Astrocyte (in vitro differentiated cells and primary cell): ENCODE data around the gene PAX5. TPM values are rescaled to one million over a fixed set of nuclear protein-coding genes. Genes with fewer than 3 reads are reported as not detected.

Experiments
- DNase-seq: peaks from one replicate; pipeline ENCODE4 v3.0.0-alpha.2; 2010; ENCODE audit warnings: low read depth
- FAIRE-seq: peaks from 2 replicates; lab custom pipeline; 2011; peaks lifted over from hg19 to GRCh38; lab: Jason Lieb, UNC
- H2AFZ ChIP-seq: 2 replicates; pipeline ENCODE4 v1.6.0; 2012; ENCODE audit warnings: low read depth, low read length, inconsistent platforms
- H3K27ac ChIP-seq: 2 replicates; pipeline ENCODE4 v1.5.1; 2011; ENCODE audit warnings: low read depth, low read length, inconsistent platforms
- H3K27me3 ChIP-seq: 2 replicates; pipeline ENCODE4 v1.6.0; 2011; ENCODE audit warnings: low read length, inconsistent platforms; ENCODE audit not compliant: insufficient read depth
- H3K36me3 ChIP-seq: 2 replicates; pipeline ENCODE4 v1.5.1; 2011; ENCODE audit warnings: low read length, inconsistent platforms; ENCODE audit not compliant: insufficient read depth
- H3K4me1 ChIP-seq: 2 replicates; pipeline ENCODE4 v1.5.1; 2011; ENCODE audit warnings: low read length, inconsistent platforms; ENCODE audit not compliant: insufficient read depth
- H3K4me2 ChIP-seq: 2 replicates; pipeline ENCODE4 v1.6.0; 2012; ENCODE audit warnings: low read length, inconsistent platforms
- H3K4me3 ChIP-seq: 2 replicates; pipeline ENCODE4 v1.5.1; 2011; ENCODE audit warnings: low read depth, mild to moderate bottlenecking, low read length, inconsistent platforms; ENCODE audit not compliant: insufficient read depth
- H3K79me2 ChIP-seq: 2 replicates; pipeline ENCODE4 v1.6.0; 2012; ENCODE audit warnings: mild to moderate bottlenecking, low read length, inconsistent platforms; ENCODE audit not compliant: insufficient read depth
- H3K9ac ChIP-seq: 2 replicates; pipeline ENCODE4 v1.6.0; 2012; ENCODE audit warnings: mild to moderate bottlenecking, low read length, inconsistent platforms
- H3K9me3 ChIP-seq: 2 replicates; pipeline ENCODE4 v1.5.1; 2012; ENCODE audit warnings: low read depth, mild to moderate bottlenecking, low read length, inconsistent platforms; ENCODE audit not compliant: insufficient read depth
- H4K20me1 ChIP-seq: 2 replicates; pipeline ENCODE4 v1.6.0; 2012; ENCODE audit warnings: low read length, inconsistent platforms; ENCODE audit not compliant: insufficient read depth
- H3K27ac Mint-ChIP-seq: one replicate; pipeline ENCODE4 v1.8.0; 2021; ENCODE audit warnings: mild to moderate bottlenecking, mixed read lengths; ENCODE audit not compliant: unreplicated experiment
- H3K27me3 Mint-ChIP-seq: one replicate; pipeline ENCODE4 v1.8.0; 2021; ENCODE audit warnings: low read depth, mixed read lengths; ENCODE audit not compliant: unreplicated experiment
- H3K36me3 Mint-ChIP-seq: one replicate; pipeline ENCODE4 v1.8.0; 2021; ENCODE audit warnings: low read depth, mixed read lengths; ENCODE audit not compliant: unreplicated experiment
- H3K4me1 Mint-ChIP-seq: one replicate; pipeline ENCODE4 v1.8.0; 2021; ENCODE audit warnings: low read depth, mixed read lengths; ENCODE audit not compliant: unreplicated experiment
- H3K4me3 Mint-ChIP-seq: one replicate; pipeline ENCODE4 v1.8.0; 2021; ENCODE audit warnings: mild to moderate bottlenecking, moderate library complexity, mixed read lengths; ENCODE audit not compliant: unreplicated experiment
- H3K9me3 Mint-ChIP-seq: one replicate; pipeline ENCODE4 v1.8.0; 2021; ENCODE audit warnings: mild to moderate bottlenecking, mixed read lengths; ENCODE audit not compliant: unreplicated experiment
- EZH2 ChIP-seq: IDR thresholded peaks from 2 replicates; pipeline ENCODE4 v1.6.1; 2012; ENCODE audit warnings: mild to moderate bottlenecking, low read length, inconsistent platforms; ENCODE audit not compliant: insufficient read depth
- total RNA-seq: library from RNA; stranded (reverse); gene quantifications from 2 replicates; pipeline ENCODE4 v1.2.1, GENCODE V29; 2021
- TF ChIP-seq, protein P1 (sequence below): IDR thresholded peaks from 2 replicates; pipeline ENCODE4 v1.5.1; 2011; ENCODE audit warnings: low read depth, mild to moderate bottlenecking, inconsistent platforms, low read length, moderate library complexity; ENCODE audit not compliant: insufficient read depth

Gene PAX5
- total RNA-seq, 1 donor from 2014 or later, result not detected

DNA sequence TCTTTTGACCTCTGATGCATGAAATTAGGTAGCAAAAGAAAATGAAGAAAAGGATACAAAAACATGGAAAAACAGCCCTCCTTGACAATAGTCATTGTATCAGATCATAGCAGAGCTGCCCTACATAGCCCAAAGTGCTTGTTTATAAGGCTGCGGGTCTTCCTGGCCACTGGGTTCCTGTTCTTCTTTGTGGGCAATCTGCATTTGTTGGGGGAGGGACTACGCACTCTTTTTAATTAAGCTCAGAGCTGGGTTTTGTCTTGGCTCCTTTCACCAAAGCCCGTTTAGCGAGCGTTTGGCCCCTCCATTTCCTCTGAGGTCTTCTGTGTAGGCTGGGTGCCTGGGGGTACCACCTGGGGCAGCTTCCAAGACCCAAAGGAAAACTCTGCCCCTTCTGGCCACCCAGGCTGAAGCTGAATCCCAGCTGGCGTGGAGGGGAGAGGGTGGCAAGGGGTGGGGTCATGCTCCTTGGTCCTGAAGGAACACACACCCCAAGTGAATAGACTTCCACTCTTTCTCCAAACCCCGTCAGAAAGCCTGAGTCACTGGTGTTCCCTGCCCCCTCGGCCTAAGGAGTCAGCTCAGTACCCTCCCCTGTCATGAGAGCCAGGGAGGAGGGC lies 6.5 kb upstream of the PAX5 start:
- FAIRE-seq, result no peak
- peaks cover 7% of the 10 kb centered on the region for H3K4me1 Mint-ChIP-seq
- no peak for DNase-seq
- Histone ChIP-seq H3K27me3 (peaks cover 86% of the 10 kb centered on the region), H3K9me3 (no peaks in the 10 kb centered on the region), H3K36me3 (no peaks in the 10 kb centered on the region), H3K79me2 (no peaks in the 10 kb centered on the region), H3K4me3 (no peak overlapping the region), H2AFZ (no peak overlapping the region), H3K4me1 (peaks cover 11% of the 10 kb centered on the region), H4K20me1 (peaks cover 10% of the 10 kb centered on the region), H3K4me2 (no peak overlapping the region), H3K9ac (no peak overlapping the region), H3K27ac (no peak overlapping the region)
- no peak overlapping the region for H3K27ac Mint-ChIP-seq
- H3K27me3 Mint-ChIP-seq, result peaks cover 78% of the 10 kb centered on the region
- H3K36me3 Mint-ChIP-seq, result no peaks in the 10 kb centered on the region
- TF ChIP-seq, protein P1, sequence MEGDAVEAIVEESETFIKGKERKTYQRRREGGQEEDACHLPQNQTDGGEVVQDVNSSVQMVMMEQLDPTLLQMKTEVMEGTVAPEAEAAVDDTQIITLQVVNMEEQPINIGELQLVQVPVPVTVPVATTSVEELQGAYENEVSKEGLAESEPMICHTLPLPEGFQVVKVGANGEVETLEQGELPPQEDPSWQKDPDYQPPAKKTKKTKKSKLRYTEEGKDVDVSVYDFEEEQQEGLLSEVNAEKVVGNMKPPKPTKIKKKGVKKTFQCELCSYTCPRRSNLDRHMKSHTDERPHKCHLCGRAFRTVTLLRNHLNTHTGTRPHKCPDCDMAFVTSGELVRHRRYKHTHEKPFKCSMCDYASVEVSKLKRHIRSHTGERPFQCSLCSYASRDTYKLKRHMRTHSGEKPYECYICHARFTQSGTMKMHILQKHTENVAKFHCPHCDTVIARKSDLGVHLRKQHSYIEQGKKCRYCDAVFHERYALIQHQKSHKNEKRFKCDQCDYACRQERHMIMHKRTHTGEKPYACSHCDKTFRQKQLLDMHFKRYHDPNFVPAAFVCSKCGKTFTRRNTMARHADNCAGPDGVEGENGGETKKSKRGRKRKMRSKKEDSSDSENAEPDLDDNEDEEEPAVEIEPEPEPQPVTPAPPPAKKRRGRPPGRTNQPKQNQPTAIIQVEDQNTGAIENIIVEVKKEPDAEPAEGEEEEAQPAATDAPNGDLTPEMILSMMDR, result no peak
- TF ChIP-seq EZH2, result no peak
- H3K4me3 Mint-ChIP-seq, result no peak overlapping the region
- H3K9me3 Mint-ChIP-seq, result peaks cover 8% of the 10 kb centered on the region

DNA sequence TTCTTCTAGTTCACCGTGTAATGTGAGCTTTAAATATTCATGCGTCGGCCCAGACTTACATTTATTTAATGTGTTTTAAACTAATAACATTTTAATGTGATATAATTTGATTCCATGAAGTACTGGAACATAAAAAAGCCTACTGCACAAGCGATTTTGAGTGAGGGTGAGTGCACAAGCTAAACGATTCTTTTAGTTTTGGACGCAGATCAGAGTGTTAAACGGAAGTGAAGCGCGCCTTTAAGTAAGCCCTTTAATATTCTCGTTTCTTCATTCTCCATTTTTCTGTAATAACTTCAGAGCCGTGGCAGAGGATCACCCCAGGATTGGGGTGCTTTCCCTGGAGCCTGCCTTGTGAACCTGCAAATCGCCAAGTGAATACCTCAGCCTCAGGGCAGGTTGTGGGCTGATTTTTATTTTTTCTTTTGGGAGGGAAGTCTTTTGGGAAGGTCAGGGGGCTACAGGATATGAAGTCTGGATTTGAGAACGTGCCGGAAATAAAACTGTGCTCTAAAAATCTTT lies 4.9 kb upstream of the PAX5 start:
- H3K4me2 ChIP-seq, result no peak overlapping the region
- Mint-ChIP-seq H3K27ac (no peak overlapping the region), H3K4me1 (peaks cover 7% of the 10 kb centered on the region), H3K27me3 (peaks cover 76% of the 10 kb centered on the region), H3K9me3 (peaks cover 8% of the 10 kb centered on the region), H3K4me3 (no peak overlapping the region), H3K36me3 (no peaks in the 10 kb centered on the region)
- no peak overlapping the region for H3K9ac ChIP-seq
- no peaks in the 10 kb centered on the region for H3K79me2 ChIP-seq
- TF ChIP-seq EZH2, result no peak
- TF ChIP-seq, protein P1, result no peak
- H4K20me1 ChIP-seq, result peaks cover 17% of the 10 kb centered on the region
- H2AFZ ChIP-seq, result no peak overlapping the region
- H3K4me1 ChIP-seq, result peaks cover 11% of the 10 kb centered on the region
- no peak overlapping the region for H3K4me3 ChIP-seq
- no peaks in the 10 kb centered on the region for H3K36me3 ChIP-seq
- no peak overlapping the region for H3K27ac ChIP-seq
- FAIRE-seq (no peak), DNase-seq (no peak)
- peaks cover 93% of the 10 kb centered on the region for H3K27me3 ChIP-seq
- no peaks in the 10 kb centered on the region for H3K9me3 ChIP-seq

DNA sequence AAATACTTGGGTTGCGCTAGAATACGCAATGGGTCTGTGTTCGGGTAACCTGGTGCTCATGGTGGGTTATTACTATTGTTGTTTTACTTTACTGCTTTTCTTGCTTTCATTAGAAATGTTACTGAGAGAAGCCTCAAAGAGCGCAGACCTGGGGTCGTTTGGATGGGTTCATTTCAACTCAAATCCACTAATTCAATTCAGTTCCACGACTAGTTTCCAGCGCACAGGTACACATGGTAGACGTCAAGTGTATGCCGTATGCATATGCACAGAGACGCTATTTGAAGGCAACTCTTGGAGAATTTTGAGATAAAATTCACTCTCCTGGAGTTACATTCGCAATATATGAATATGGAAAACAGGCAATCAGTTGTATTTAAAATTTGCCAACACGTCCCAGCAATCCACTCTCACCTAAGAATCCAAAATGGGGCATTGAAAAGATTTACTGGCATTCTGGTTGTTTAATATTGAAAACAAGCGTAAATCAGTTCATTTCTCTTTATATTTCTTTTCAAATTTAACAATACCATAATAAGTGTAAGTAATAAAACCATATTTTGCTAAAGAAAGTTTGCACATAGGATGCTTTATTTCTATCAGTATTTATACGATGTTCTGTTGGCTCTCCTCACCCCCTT lies 4.4 kb upstream of the PAX5 start:
- Histone ChIP-seq H3K4me1 (peaks cover 11% of the 10 kb centered on the region), H2AFZ (peak overlapping the region; percentile 57), H3K79me2 (no peaks in the 10 kb centered on the region), H3K4me3 (no peak overlapping the region), H3K27me3 (peaks cover 94% of the 10 kb centered on the region), H4K20me1 (peaks cover 17% of the 10 kb centered on the region), H3K9me3 (no peaks in the 10 kb centered on the region), H3K9ac (no peak overlapping the region), H3K27ac (no peak overlapping the region), H3K36me3 (no peaks in the 10 kb centered on the region), H3K4me2 (no peak overlapping the region)
- FAIRE-seq, result no peak
- Mint-ChIP-seq H3K4me3 (no peak overlapping the region), H3K4me1 (peaks cover 7% of the 10 kb centered on the region), H3K9me3 (peaks cover 8% of the 10 kb centered on the region), H3K27me3 (peaks cover 77% of the 10 kb centered on the region), H3K36me3 (no peaks in the 10 kb centered on the region), H3K27ac (no peak overlapping the region)
- no peak for DNase-seq
- TF ChIP-seq EZH2, result no peak
- TF ChIP-seq, protein P1, result no peak
